HFFc6 (cell line): ENCODE measurements around the gene AADAT. TPM values are rescaled to one million over a fixed set of nuclear protein-coding genes. Genes with fewer than 3 reads are reported as not detected.

ENCODE experiments used
- DNase-seq: peaks from one replicate; pipeline ENCODE4 v3.0.0-alpha.2; 2018
- H3K27ac Mint-ChIP-seq: 2 replicates; pipeline ENCODE4 v1.8.0; 2020; ENCODE audit warnings: mild to moderate bottlenecking, mixed read lengths
- H3K27me3 Mint-ChIP-seq: 2 replicates; pipeline ENCODE4 v1.8.0; 2021; ENCODE audit warnings: mild to moderate bottlenecking, moderate library complexity, mixed read lengths; ENCODE audit not compliant: insufficient read depth
- H3K36me3 Mint-ChIP-seq: 2 replicates; pipeline ENCODE4 v1.8.0; 2021; ENCODE audit warnings: low read depth, mixed read lengths
- H3K4me1 Mint-ChIP-seq: 2 replicates; pipeline ENCODE4 v1.8.0; 2020; ENCODE audit warnings: low read depth, mixed read lengths
- H3K4me3 Mint-ChIP-seq: 2 replicates; pipeline ENCODE4 v1.8.0; 2020; ENCODE audit warnings: mild to moderate bottlenecking, moderate library complexity, mixed read lengths
- H3K9me3 Mint-ChIP-seq: 2 replicates; pipeline ENCODE4 v1.8.0; 2020; ENCODE audit warnings: mild to moderate bottlenecking, mixed read lengths
- total RNA-seq, 6 experiments: library from RNA; stranded (reverse); fragmentation: NEBNext Ultra II Directional; extraction: Animal tissue kit (Norgen Biotek cat#: 25700); gene quantifications; 2 replicates in 1 of 6; 3 replicates in 5 of 6; pipeline ENCODE4 v1.2.3, GENCODE V29; 2021
- TF ChIP-seq, protein P1 (sequence below): fragments of 200-600 bp; sonication (generic); IDR thresholded peaks from 2 replicates; pipeline ENCODE4 v1.5.0; 2021; ENCODE audit warnings: antibody characterized with exemption, mild to moderate bottlenecking

Gene AADAT
- total RNA-seq, 6 experiments from 2014 or later, result 5.6 to 6.6 (median 6.0) TPM

DNA sequence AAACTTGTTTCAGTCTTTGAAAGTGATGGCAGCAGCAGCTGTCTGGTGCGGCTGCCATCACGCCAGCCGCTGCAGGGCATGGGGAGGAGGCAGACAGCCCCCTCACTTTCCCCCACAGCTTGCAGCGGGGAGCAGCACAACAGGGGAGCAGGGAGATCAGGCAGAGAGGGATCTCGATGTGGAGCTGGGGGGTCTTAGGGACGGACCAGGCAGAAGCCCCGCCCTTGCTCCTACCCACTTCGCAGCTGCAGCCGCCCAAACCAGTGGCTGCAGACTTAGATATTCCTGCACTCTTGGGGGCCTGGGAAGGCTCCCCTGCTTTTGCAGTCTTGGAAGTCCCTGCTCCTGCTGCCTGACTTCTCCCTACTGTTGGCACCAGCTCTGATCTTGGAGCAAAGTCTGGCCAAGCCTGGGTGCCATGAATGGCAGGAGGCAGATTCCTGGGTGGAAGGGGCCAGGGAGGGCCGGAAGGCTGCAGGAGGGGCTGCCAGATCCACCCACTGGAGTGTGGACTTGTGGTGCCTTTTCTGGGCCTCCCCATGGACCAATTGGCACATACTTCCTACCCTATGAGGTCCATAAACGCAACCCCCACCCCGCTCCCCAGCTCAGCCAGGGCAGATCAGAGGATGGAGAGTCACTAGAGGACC, 49.6 kb downstream of the AADAT start:
- H3K4me1 Mint-ChIP-seq, result no peaks in the 10 kb centered on the region
- TF ChIP-seq, protein P1, sequence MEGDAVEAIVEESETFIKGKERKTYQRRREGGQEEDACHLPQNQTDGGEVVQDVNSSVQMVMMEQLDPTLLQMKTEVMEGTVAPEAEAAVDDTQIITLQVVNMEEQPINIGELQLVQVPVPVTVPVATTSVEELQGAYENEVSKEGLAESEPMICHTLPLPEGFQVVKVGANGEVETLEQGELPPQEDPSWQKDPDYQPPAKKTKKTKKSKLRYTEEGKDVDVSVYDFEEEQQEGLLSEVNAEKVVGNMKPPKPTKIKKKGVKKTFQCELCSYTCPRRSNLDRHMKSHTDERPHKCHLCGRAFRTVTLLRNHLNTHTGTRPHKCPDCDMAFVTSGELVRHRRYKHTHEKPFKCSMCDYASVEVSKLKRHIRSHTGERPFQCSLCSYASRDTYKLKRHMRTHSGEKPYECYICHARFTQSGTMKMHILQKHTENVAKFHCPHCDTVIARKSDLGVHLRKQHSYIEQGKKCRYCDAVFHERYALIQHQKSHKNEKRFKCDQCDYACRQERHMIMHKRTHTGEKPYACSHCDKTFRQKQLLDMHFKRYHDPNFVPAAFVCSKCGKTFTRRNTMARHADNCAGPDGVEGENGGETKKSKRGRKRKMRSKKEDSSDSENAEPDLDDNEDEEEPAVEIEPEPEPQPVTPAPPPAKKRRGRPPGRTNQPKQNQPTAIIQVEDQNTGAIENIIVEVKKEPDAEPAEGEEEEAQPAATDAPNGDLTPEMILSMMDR, result no peak
- no peaks in the 10 kb centered on the region for H3K9me3 Mint-ChIP-seq
- peaks cover 27% of the 10 kb centered on the region for H3K27me3 Mint-ChIP-seq
- no peak for DNase-seq
- H3K36me3 Mint-ChIP-seq, result no peaks in the 10 kb centered on the region
- no peak overlapping the region for H3K4me3 Mint-ChIP-seq
- no peak overlapping the region for H3K27ac Mint-ChIP-seq

DNA sequence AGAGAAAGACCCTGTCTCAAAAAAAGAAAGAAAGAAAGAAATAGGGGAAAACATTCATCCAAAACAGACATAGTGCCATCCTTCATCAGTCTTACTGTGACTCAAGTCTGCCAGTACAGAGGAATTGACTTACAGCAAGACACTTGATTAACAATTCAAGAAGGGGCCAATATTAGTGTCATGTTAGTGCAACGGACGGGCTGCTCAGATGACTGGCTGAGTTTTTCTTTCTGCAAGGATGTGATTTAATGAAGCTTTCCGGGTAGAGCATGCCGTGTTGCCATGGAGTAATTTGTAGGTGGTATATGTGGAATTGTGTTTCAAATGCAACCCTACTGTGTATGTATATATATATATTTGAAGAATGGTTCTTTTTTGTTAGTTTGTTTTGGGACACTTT, 51.0 kb downstream of the AADAT start:
- peaks cover 27% of the 10 kb centered on the region for H3K27me3 Mint-ChIP-seq
- H3K27ac Mint-ChIP-seq, result no peak overlapping the region
- TF ChIP-seq, protein P1, result no peak
- no peaks in the 10 kb centered on the region for H3K4me1 Mint-ChIP-seq
- H3K36me3 Mint-ChIP-seq, result no peaks in the 10 kb centered on the region
- DNase-seq, result no peak
- H3K9me3 Mint-ChIP-seq, result no peaks in the 10 kb centered on the region
- no peak overlapping the region for H3K4me3 Mint-ChIP-seq

DNA sequence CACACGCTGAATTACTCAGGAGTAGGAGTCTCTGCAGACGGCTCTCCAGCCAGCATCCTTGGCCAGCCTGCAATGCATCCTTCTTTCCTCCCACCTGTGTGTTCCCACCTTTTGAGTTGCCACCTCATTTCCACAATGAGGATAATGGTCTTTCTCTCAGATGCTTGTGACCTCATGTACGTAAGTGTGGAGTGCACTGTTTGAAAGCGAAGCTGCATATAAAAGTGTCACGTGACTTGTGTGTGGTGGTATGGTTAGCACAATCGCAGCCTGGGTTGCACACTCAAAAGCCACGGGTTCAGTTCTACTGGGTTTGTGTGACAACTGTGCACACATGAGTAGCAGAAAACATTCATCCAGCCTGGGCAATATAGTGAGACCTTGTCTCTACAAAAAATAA, 51.5 kb downstream of the AADAT start:
- Mint-ChIP-seq H3K9me3 (no peaks in the 10 kb centered on the region), H3K4me3 (no peak overlapping the region), H3K27ac (no peak overlapping the region), H3K4me1 (no peaks in the 10 kb centered on the region), H3K36me3 (no peaks in the 10 kb centered on the region), H3K27me3 (peaks cover 24% of the 10 kb centered on the region)
- TF ChIP-seq, protein P1, result no peak
- no peak for DNase-seq

DNA sequence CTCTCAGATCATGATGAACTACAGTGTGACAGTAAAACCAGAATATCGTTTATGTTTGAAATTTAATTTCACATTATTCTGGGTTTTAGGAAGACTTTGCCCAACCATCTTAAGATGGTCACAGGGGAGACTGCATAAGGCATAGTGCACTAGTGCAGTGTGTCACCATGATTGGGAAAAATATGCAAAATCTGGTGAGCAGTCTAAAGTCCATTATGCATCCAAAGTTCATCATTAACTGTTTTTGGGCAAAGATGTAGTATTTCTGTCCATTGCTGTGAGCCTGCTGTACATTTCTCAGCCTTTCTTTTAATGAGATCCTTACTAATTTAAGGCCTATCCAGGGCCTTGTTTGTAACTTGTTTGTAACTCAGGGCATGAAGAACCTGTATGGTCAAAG, 52.3 kb downstream of the AADAT start:
- peaks cover 22% of the 10 kb centered on the region for H3K27me3 Mint-ChIP-seq
- no peak for DNase-seq
- no peaks in the 10 kb centered on the region for H3K36me3 Mint-ChIP-seq
- H3K4me1 Mint-ChIP-seq, result no peaks in the 10 kb centered on the region
- no peaks in the 10 kb centered on the region for H3K9me3 Mint-ChIP-seq
- no peak overlapping the region for H3K27ac Mint-ChIP-seq
- no peak overlapping the region for H3K4me3 Mint-ChIP-seq
- TF ChIP-seq, protein P1, result no peak

DNA sequence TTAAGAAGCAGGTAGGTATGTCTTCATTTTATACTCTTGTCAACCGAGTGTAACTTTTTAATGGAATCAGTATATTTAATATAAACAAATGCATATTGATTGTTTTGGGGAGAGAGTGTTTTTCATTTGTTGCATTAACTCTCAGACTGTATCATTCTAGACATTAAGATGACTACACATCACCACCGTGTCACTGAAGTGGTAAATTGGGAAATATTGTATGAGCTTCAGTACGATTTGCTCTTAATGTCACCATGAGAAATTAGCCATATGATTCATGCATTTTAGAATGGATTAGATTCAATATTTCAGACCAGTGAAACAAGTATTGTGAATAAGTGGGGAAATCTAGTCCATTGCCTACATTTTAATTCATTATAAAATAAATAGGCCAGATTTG, 53.9 kb downstream of the AADAT start:
- Mint-ChIP-seq H3K27me3 (peaks cover 25% of the 10 kb centered on the region), H3K27ac (no peak overlapping the region), H3K9me3 (no peaks in the 10 kb centered on the region), H3K4me3 (no peak overlapping the region), H3K4me1 (no peaks in the 10 kb centered on the region), H3K36me3 (no peaks in the 10 kb centered on the region)
- no peak for DNase-seq
- TF ChIP-seq, protein P1, result no peak
